GM21576 (cell line): ENCODE data around the gene SLC2A4.

Experiments used
- ATAC-seq: cut with Tn5 transposase; IDR thresholded peaks from one replicate; pipeline ENCODE4 v1.9.1; 2021; ENCODE audit warnings: mild to moderate bottlenecking, moderate library complexity; ENCODE audit not compliant: unreplicated experiment

Gene SLC2A4

DNA sequence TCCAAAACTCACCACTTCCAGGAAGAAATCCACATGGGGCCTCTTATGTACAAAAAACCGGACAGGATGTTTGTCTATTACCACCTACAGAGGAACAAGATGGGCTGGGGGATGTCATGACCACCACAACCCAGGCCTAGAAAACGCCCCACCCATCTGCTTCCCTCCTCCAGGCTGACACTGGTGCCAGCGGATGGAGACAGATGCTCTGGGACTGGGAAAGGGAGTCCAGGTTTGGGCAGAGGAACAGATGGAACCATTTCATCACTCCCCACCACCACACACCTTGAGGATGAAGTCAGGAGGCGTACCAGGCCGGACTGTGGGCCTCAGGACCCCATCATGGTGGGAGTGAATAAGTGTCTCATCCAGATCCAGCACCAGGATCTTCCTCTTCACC lies 34.7 kb upstream of the SLC2A4 start:
- ATAC-seq: no peak

DNA sequence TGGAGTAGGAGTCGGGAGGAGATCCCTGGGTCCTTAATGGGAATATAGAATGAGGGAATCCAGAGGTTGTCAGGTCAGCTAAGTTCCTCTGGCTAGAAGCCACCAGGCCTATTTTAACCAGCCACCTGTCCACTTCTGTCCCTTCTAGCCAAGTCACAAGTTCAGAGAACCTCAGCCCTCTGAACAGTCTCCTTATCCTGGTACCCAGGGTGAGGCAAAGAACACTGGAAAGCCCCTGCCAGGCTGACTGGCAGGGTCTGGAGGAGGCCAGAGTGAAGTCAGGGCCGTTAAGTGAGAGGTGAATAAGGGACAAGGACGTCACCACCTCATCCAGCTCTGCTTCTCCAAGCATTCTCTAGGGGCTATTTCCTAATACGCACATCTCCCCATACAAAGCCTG lies 32.7 kb upstream of the SLC2A4 start:
- ATAC-seq: no peak

GRCh38 chr17:7249214-7249613 lies 32.3 kb upstream of the SLC2A4 start:
- no peak for ATAC-seq

DNA sequence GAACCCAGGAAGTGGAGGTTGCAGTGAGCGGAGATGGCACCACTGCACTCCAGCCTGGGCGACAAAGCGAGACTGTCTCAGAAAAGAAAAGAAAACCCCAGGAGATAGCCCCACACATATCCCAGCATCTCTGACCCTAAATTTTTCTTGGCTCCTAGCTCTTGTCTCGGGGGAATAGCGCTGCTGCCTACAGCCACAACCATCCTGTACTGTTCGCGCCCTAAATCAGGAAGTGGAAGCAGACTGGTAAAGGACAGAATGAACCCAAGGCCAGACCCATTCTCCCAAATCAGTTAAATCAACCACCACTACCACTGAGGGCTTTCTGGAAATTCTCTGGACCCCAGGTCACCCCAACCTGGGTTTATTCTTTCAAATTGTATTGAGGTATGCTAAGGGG lies 31.7 kb upstream of the SLC2A4 start:
- ATAC-seq: no peak

DNA sequence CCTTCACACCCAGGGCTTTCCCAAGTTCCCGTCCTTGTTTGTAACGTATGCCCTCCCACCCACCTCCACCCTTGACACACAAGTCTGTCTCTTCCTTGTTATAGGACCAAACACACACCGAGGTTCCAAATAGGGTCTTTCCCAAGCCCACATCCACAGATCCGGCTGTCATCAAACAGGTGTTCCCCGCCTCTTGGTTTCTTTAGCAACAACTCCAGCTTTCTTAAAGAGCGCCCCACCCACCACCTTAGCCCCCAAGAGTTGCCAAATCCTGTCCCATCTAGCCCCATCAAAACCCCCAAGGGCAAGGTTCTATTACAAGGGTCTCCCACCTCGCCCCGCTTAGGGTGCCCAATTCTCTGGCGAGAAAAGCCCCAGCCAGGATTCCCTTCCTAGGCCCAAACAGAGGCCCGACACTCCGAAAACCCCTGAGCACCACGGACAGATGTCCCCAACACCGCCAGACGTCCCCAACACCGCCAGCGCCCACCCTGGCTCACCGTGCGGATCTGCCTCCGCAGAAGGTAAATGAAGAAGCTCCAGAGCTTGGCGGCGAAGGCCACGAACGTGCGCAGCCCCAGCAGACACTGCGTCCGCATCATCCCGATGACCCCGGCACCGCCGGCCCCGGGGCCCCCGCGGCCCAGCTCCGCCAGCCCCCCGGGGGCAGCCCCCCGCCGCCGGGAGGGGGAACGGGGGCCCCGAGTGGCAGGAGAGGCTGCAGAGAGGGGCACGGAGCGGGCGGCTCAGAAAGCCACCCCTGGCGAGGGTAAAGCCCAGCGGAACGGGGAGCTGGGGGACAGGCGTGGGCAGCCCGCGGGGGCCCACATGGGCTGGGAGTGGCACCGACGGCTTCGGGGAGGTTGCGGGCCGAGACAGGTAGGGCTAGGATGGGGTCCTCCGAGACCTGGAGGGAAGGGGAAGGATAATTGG lies 30.6 kb upstream of the SLC2A4 start:
- ATAC-seq: no peak

DNA sequence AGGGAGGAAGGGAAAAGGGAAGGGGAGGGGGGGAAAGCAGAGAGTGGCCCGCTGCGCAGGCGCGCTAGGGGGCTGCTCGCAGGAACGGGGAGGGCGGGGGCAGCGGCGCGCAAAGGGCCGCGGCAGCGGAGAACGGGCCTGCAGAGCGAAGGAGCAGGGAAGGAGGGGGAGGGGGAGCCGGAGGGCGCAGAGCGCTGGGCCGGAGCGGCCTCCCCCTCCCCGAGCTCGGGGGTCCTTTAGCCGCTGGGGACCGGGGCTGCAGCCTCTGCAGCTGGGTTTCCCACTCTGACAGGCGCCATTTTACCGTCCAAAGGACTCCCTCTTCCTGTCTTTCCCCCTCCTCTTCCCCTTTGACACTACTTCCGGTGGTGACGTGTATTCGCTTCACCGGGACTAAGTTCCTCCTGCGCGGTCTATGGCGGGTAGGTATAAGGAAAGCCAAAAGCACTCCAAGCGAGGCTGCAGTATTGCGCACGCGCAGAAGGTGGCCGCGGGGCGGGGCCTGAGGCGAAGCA lies 29.8 kb upstream of the SLC2A4 start, which contains the start of gene CTDNEP1:
TSS of gene CTDNEP1 (minus strand) at position 74 of the 515 bp plus-strand sequence. CDS start 438 bp downstream, outside the sequence.
- ATAC-seq: peak; percentile 76

GRCh38 chr17:7252176-7253043 lies 29.1 kb upstream of the SLC2A4 start, which contains the start of gene ELP5:
Gene ELP5 (plus strand): TSS chr17:7252215. CDS start chr17:7252551, 336 bp downstream.
- ATAC-seq: peak; percentile 51

GRCh38 chr17:7253082-7253481 lies 28.4 kb upstream of the SLC2A4 start:
- ATAC-seq: no peak

- ATAC-seq: no peak
Measured at GRCh38 chr17:7254511-7254910, 27.0 kb upstream of the SLC2A4 start.

- no peak for ATAC-seq
Measured at GRCh38 chr17:7256766-7257456, 24.6 kb upstream of the SLC2A4 start.

DNA sequence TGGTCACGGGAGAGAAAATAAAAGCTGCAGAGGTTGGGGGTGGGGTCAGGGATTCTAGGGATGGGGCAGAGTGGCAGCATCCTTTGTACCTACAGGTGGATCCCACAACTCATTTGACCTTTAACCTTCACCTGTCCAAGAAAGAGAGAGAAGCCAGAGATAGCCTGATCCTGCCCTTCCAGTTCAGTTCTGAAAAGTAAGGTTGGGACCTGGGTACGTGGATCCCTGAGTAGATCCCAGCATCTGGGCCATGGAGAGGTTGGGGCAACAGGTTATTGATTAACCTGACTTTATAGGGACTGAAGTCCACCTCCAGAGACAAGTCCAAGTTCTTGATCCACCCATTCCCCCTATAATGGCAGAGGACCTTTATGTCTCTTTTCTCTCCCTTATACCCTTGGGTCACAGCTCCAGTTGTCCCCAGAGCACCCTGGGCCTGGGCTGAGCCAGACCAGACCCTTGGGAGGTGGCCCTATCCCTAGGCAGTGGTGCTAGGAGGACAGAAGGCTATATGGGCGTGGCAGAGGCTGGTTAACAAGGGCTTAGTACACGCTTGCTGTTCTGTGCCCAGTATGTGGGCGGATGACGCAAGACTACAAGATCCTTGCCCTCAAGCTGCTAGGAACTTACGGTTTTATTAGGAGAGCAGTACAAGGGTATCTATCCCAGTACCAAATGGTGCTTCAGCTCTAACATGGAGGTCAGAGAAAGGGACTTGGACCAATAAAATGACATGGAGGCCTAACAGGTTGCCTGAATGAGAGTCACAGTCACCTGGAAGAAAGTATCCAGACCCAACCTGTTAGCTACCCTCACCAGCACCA lies 22.6 kb upstream of the SLC2A4 start:
- no peak for ATAC-seq

DNA sequence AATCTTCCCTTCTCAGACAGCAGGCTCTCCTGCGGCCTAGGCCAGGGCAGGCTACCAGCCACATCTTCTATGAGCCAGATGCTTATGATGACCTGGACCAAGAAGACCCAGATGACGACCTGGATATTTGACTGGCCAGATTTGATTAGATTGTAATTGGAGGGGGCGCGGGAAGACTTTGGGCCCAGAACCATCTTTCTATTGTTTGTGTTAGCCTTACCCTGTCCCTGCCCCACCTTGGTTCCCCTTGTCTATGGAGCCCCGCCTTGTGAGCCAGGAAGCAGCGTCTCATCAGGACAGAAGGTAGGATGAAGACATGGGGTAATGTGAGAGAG lies 22.0 kb upstream of the SLC2A4 start:
- ATAC-seq: no peak

DNA sequence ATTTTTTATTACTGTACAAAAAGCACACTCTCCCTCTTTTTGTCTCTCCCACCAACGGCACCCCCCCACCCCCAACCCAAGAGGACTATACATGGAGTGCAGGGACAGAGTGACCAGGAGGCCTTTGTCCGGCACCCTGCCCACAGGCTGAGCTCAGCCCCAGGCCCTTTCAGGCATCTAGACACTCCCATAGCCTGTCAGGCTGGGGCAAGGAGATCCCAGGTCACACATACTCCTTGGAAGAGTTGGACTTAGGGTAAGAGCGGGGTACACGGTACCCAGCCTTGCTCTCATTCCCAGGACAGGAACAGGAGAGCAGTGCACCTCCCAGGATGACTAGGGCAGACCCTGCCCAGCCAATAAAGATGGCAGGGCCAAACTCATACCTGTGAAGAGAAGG lies 21.4 kb upstream of the SLC2A4 start:
- no peak for ATAC-seq

GRCh38 chr17:7260651-7261378 lies 20.7 kb upstream of the SLC2A4 start:
- ATAC-seq: no peak

DNA sequence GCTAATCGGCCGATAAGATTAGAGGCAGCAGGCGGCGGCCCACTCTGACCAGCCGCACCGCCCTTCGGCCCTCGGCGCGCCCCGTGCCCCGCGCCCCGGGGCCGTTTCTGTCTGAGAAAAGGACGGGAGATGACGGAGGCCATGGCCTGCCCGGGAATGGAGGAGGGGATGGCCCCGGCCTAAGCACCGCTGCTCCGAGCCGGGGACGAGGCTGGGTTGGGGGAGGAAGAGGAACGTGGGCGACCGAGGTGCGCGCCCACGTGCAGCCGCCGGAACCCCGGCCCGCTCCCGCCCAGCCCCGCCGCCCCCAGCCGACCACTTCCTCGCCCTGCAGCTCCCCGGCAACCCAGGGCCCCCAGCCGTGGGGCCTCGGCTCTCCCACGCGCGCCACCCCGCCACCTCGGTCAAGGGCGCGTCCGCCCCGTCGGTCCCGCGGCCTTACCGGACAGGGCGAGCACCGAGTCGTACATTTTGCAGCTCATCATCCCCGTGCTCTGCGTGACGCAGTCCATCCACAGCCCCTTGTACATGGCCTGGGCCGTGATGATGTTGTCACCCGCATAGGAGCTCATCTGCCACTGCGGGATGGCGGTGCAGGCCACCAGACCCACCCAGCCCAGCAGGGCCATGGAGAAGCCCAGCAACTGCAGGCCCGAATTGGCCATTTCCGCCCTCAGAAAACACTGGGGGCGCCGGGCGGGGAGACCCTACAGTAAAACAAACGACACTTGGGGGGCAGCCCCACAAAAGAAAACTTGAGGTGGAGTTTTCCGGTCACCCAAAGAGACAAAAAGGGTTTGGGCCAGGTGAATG lies 19.9 kb upstream of the SLC2A4 start:
- no peak for ATAC-seq

DNA sequence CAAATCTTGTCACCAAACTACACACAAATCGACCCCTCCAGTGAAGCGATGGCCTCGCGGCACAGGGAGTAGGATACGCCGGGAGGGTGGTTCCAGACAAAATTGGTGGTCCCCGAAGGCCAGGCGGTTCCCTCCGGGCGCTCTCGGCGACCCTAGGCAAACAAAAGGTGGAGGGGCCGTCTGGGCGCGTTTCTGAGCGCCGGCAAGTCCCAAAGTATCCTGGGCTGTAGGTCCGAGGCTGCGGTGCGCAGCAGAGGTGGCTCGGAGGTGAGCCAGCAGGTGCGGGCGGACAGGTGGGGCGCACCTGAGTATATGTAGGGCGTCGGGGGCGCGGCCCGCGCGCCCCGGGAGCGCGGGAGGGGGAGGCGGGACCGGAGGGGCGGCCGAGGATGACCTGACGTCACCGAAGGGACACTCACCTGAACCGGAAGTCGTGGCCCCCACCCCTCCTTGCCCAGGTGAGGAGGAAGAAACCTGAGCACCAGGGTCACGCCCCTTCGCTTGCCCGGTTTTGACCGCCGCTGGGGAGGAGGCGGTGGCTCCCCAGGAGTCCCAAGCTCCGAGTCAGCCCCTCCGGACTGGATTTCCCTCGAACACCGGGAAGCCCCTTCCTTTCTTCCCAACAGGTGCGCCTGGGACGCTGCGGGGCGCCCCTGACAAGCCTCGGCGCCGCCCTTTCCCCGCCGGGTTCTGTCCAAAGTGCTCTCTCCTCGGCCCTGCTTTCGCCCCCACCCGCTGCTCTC lies 19.2 kb upstream of the SLC2A4 start, which contains the start of gene CLDN7:
TSS of gene CLDN7 (minus strand) at position 287 of the 743 bp plus-strand sequence. CDS start 435 bp downstream, outside the sequence.
- ATAC-seq: no peak

DNA sequence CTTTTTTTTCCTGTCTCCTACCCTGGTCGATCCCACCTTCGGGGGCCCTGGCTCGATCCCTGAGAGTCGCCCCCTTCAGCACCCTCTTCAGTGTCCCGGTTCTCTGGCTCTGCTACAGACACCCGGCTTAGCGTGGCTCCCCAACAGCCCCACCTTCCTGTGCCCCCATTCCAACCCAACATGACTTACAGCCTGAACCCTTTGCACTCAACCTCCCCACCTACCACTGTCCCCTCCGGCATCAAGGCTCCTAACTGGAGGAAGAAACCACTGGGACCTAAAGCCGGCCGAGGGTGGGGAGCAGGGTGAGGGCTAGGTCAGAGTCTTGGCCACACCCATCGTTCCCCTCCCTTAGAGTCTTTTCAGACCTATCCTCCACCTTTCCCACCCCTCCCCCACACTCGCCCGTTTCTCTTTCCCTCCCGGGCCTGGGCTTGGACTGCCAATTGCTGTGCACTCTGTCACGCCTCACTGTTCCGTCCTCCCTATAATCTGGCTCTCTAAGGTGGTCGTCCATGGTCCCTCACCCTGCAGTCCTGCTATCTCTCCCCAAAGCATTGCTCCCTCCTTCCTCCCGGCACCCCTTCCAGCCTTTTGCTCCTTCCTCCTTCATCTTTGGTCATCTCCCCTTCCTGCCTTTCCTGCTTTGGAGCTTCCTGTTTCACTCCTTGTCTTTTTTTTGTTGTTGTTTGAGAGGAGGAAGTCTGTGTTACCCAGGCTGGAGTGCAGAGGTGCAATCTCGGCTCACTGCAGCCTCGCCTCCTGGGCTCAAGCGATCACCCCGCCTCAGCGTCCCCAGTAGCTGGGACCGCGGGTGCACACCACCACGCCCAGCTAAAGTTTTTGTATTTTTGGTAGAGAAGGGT lies 18.4 kb upstream of the SLC2A4 start:
- ATAC-seq: no peak
